Bone marrow (tissue), 2 donors: Measurements from ENCODE around the gene PROSER2.

Experiments used
- DNase-seq, 2 donors: peaks; one replicate each; lab custom pipeline; 2025; lab: John Stamatoyannopoulos, UW

PROSER2 gene, protein sequence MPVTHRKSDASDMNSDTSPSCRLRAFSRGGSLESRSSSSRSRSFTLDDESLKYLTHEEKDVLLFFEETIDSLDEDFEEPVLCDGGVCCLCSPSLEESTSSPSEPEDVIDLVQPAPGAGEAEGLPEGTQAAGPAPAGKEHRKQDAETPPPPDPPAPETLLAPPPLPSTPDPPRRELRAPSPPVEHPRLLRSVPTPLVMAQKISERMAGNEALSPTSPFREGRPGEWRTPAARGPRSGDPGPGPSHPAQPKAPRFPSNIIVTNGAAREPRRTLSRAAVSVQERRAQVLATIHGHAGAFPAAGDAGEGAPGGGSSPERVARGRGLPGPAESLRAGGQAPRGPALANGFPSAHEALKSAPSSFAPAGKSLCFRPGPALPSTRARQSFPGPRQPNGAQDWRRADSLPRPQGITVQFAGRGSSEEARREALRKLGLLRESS

DNA sequence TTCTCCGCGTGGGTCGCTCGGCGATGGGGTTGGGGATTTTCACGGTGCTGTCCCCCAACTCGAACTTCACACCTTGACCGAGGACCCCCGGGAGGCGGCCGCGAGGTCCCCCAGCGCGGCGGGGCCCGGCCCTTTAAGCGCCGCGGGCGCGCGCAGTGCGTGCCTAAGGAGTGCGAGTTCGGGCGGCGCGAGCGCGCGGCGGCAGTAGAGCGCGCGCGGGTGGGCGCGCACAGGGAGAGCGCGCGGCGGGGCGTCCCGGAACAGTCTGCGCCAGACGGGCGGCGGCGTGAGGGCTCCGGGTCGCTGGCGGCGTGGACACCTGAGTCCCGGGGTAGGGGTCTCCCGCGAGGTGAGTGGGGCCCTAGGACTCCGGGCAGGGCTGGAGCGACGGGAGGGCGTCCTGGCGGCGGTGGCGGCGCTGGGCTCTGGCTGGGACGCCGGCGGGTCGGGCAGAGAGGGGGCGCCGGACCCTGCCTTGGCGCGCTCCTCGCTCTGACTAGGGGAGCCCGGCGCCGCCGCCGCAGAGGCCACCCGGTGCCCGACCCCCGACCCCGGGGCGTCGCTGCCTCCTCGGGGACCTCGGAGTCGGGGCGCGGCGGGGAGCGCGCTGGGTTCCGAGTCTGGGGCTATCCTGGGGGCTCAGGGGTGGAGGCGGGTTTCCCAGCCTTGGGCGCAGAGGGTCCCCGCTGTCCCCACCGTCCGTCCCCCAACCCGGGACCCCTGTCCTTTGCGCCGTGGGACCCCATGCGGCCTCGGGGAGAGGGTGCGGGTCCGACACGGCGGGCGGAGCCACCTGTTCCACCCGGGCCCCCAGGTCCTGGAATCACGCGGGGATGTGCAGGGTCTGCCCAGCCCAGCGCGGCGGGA is at the start of gene PROSER2:
TSS of gene PROSER2 (plus strand) at position 235 of the 867 bp plus-strand sequence. CDS start 28,722 bp downstream, outside the sequence.
- DNase-seq: peak in 1 of 2 donors; percentile 11

DNA sequence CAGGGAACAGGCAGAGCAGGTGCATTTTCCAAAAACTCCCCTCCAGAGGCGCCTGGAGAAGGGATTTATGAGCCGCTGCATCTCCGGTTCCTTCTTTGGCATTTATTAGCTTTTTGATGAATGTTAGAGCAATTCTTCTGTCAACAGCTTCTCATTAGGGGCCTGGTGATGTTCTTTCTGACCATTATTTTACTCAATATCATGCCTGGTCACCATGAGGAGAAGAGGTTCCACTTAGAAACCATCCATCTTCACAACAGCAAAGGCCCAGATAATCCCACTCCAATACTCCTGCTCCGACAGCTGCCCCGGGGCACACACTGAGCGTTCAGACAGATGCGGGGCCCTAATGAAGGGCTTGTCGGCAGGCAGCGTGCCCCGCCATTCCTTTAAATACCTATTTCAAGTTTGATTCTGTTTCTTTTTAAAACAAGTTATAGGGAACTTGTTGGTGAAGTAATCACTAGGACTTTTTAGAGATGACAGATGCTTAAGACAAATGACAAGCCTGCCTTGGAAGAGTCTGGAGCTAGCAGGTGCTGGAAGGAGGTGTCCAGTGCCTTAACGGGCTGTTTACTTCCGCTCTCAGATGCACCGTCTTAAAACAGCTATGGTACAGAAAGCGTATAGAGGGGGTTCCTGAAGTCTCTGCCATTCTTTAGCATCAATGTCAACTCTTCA is 49.3 kb upstream of the PROSER2 start:
- DNase-seq: no peak

DNA sequence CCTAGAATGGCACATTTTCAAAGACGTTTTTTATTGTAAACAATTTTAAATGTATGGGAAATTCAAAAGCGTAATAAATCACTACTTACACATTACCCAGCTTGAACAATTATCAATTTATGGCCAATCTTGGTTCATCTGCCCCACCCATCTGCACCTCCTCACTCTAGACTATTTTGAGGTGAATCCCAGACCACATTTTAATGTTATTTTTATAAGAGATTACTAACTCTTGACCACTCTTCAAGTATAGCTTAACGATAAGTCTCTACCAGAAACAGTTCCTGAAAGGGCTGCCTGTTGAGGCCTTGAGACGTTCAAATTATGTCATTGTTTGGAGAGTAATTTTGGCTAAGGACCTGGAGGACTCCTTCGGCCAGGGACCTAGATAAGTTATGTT is 47.7 kb upstream of the PROSER2 start:
- DNase-seq: no peak

DNA sequence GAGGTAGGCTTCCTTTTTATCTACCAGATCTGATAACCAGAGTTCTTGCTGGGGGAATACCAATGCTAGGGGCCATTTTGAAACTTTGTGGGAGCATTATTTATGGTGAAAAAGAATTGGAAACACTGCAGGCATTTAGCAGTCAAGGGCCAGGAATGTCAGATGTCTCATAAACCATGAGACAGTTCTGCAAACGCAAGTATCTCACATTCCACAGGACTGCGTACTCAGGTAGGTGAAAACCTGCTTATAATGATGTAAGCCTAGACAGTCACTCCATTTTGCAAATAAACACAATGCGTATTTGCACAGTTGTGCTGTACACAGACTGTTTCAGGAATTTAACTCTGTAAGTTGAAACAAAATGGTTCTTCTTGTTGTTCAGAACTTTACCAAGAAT is 47.1 kb upstream of the PROSER2 start:
- no peak for DNase-seq

DNA sequence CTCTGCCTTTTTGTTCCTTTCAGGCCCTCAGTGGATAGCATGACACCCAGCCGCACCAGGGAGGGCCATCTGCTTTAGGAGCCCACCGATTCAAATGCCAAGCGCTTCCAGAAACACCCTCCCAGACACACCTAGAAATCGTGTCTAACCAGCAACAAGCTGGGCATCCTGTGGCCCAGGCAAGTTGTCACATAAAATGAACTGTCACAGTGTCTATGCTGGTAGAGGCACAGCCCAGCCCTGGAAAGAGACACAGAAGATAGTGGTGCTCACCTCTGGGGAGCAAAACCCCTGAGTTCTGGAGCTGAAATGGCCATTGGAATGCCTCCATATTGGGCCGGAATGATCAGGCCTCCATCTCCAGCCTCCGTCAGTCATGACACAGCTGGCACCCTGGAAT is 42.0 kb upstream of the PROSER2 start:
- no peak for DNase-seq

DNA sequence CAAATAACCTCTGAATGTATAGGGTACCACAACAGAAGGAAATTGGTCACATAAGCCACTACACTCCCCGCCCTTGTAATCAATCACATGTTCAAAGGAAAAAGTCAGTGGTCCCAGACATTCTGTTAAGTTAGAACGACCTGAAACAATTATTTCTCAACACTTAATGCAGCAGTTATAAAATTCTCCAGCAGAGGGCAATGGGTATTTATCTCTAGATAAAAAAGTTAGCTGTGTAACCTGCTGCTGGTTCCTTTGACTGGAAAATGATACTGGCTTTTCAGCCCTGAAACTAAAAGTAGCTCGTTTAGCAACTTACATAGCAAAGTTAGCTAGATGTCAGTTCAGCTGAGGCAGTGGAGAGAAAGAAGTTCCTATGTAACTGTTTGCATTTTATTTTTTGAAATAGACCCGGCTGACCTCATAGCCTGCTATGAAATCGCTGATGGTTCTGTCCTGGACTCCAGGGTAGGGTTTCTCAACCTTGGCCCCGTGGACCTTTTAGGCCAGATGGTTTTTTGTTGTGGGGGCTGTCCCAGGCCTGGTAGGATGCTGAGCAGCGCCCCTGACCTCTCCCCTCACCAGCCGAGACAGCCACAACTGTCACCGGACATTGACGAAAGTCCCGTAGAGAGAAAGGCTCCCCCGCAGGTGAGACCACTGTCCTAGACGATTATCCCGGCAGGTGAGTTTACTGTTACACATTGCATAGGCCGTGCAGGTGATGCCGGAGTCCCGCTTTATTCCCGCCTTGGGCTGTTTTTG is 40.2 kb upstream of the PROSER2 start:
- DNase-seq: peak in 1 of 2 donors; percentile 79

DNA sequence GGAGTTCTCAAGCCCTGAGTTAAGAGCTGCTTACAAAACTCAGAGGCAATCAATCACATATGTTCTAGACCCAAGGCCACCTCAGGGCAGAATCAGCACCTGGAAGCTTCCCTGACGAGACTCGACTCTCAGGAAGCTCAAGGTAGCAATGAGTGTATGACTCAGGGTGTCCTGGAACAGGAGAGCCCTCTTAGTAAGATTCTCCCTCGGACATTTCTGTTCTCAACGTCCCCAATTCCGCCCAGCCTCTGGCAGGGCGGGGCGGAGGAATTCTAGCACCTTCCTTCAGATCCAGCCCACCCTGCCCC is 39.6 kb upstream of the PROSER2 start:
- DNase-seq: no peak

DNA sequence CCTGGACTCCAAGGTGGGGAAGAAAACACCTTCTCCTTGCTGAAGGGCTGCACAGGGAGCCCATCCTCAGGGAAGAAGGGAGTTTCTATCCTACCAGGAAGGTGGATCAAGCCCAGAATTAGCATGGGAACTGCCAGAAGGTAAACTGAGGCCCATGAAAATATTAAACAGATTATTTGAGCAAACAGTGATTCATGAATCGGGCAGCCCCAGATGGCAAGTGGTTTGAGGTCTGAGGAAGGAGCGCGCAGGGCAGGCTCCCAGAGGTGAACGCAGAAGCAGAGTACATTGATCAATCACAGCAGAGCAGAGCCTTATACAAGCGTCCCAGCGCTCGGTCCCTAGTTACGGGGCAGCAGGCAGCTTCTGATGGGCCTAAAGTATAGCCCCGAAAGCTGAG is 35.8 kb upstream of the PROSER2 start:
- DNase-seq: no peak

DNA sequence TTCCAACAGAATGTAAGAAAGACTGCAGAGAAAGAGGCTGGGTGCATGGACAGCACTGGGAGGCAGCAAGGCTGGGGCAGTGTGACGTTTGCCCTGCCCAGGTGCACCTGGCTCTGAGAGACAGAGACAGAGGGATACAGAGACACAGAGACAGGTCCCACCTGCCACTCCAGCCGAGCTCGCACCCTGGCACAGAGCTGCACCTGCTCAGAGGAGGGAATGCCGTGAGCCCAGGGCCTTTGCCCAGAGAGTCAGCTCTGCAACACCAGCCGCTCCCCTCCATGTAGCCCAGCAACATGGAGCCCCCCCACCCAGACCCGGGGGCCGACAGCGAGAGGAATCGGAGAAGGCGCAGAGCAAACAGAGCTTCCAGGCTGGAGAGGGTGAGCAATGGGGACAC is 35.3 kb upstream of the PROSER2 start:
- DNase-seq: no peak

DNA sequence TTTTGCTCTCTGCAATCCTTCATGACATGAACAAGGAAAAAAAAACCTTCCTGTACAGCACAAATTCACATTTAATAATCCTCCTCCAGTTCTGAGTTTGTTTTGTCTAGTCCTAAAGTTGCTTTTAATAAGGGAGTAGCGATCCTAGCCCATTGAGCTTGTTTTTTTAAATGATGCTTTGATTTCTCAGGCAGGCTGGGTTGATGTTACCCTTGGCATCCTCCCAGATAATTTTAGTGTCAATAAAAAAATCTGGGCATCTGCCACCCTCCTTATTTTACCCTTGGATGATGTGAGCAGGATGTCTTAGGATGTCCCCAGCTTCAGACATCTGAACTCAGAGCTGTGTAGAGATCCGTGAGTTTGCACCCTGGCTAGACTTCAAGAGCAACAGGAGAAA is 33.9 kb upstream of the PROSER2 start:
- DNase-seq: no peak

DNA sequence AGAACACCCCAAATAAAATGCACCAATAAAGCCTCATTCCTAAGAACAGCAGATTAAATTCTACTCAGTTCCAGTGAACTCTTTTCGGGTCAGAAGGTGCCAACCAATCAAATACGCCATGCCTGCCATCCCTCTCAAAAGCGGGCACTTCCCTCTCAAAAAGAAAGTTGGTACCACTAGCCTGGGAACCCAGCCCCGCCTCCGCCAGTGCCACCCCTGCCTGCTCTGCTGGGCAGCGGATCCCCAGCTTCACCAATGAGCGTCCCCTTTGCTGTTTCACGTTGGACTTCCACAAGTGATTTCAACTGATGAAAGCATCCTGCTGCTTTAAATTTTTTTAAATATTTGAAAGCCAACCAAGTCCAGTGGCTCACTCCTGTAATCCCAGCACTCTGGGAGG is 33.2 kb upstream of the PROSER2 start:
- no peak for DNase-seq

DNA sequence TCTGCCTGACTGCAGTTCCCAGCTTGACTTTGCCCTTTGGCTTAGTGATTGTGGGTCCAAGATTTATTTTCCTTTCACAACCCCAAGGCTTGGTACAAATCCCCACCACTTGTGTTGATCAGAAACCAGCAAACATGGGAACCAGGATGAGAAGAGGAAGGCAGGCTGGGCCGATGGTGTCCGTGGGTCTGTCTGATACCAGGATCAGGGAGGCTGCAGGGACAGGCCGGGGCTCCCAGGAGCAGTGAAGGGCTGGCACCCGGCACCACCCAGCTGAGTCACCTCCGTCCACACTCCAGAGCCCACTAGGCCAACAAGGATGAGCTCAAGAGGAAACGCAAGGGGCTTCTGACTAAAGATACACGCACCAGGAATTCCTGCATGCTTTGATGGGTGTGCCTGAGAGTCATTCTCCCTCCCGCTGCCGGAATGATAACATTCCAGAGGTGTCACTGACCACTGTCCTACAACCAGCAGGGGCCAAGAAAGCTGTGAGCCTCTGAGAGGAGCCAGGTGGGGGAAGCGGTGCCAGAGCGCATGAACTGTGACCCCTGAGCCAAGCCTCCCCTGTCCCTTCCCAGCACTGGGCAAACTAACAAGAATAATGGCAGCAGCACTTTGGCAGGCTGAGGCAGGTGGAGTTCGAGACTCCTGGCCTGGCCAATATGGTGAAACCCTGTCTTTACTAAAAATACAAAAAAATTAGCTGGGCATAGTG is 29.2 kb upstream of the PROSER2 start:
- no peak for DNase-seq

DNA sequence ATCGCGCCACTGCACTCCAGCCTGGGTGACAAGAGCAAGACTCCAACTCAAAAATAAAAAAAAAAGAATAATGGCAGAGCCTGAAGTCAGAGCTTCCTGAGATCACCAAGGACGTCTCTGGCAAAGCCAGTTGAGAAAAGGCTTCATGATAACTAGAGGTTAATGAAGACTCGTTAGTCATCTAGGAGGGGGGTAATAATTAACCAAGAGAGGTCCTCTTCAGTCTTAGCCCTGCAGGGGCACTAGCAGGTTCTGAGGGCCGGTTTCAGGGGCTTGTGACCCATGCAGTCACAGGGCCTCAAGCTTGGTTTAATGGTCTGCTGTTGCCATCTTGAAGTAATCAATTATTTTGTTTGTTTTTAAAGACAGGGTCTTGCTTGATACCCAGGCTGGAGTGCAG is 28.6 kb upstream of the PROSER2 start:
- no peak for DNase-seq

DNA sequence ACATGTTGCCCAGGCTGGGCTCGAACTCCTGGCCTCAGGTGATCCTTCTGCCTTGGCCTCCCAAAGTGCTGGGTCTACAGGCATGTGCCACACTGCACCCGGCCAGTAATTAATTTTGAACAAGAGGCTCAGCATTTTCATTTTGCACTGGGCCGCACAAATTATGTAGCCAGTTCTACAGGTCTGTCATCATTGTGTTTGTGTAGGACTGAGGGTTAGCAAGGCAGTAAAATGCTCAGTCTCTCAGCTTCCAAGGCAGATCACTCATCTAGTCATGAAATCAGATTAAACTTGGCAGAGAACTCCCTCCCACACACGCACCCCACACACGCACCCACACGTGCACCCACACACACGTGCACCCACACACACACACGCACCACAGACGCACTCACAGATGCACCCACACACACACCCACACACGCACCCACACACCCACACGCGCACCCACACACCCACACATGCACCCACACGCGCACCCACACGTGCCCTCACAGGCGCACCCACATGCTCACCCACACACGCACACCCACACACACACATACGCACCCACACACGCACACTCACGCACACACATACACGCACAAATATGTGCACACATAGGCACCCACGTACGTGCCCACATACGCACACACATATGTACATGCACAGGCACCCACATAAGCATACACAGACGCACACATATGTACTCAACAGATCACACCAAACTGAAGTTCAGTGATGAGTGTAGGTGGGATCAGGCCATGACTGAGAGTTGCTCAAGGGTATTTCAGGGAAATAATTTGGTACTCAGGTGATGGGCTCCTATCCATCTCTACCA is 27.8 kb upstream of the PROSER2 start:
- no peak for DNase-seq

DNA sequence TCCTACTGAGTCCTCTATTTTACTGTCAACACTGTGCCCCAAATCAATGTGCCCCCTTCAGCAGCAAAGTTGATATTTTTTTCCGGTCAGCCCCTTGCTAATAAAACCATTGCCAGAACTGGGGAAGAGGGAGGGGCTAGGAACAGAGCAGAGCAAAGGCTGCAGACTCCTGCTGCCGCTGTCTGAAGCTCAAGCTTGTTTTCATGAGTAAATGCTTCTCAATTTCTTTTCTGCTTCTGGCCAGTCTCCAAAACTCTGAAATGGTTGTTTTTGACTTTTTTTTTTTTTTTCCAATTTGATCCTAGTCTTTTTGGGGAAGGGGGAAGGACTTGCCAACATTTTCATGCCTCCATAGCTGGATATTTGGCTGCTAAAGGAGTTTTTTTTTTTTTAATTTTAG is 26.7 kb upstream of the PROSER2 start:
- DNase-seq: no peak

DNA sequence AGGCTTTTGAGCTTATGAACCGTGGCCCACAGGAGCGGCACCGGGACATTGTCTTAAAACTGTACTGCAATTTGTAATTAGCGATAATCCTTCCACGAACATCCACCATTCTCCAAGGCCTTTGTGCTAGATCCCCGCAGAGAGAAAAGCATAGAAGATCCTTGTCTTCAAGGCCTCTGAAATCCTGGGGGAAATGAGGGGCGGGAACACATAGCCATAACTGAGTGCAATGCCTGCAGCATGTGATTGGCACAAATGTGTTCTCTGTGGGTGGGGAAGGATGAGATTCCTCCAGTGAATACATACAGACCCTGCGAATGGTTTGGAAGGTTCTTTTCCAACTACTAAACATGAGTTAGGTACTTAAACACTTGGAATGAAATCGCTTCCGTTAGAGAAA is 25.9 kb upstream of the PROSER2 start:
- DNase-seq: no peak

DNA sequence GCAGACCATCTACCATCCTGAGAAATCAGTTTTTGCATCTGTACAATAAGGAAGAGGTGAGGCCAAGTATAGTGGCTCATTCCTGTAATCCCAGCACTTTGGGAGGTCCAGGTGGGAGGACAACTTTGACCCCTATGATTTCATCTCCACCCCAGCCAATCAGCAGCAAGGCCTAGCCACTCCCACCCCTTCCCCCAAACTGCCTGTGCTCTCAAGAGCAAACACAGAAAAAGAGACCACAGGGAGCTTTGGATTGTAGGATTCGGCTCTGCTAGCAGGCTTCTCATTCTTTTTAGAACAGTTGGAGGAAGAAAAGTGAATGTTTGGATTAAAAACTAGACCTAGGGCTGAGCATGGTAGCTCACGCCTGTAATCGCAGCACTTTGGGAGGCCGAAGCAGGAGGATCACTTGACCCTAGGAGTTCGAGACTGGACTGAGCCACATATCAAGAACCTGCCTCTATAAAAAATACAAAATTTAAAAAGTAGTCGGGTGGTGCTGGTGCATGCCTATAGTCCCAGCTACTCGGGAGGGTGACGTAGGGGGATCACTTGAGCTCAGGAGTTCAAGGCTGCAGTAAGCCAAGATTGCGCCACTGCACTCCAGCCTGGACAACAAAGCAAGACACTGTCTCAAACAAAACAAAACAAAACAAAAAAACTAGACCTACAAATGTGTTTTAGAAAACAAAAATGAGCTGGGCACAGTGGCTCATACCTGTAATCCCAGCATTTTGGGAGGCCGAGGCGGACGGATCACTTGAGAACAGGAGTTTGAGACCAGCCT is 25.1 kb upstream of the PROSER2 start:
- no peak for DNase-seq

DNA sequence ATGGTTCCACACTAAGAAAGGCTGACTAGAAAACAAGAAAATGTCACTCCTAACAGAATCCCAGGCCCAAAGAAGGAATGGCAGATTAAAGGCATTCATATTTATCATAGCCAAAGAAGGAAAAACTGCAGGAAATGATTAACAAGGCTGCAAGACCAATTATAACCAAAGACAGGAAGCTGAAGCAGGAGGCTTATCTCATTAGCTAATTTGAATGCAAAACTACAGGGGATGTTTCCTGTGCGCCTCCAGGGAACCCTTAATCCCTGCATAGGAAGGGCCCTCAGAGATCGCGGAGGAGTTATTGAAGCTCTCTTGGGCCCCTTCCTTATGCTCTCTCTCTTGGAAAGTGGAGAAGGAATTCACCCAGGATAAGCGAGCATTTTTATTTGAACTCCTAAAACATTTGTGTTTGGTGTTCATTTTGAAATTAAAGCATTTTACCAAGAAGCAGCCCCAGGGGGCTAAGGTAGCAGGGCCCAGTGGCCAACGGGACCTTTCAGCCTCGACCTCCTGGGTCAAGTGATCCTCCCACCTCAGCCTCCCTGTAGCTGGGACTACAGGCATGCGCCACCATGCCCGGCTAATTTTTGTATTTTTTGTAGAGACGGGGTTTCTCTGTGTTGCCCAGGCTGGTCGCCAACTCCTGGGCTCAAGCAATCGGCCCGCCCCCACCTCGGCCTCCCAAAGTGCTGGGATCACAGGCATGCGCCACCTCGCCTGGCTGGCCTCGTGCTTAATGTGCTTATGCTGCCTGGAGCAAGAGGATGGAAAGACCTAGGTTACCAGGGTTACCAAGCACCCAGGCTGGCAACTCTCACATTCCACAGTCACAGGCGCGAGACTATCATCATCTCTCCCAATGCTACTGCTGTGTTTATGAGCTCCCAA is 24.1 kb upstream of the PROSER2 start:
- DNase-seq: peak in 1 of 2 donors; percentile 83

DNA sequence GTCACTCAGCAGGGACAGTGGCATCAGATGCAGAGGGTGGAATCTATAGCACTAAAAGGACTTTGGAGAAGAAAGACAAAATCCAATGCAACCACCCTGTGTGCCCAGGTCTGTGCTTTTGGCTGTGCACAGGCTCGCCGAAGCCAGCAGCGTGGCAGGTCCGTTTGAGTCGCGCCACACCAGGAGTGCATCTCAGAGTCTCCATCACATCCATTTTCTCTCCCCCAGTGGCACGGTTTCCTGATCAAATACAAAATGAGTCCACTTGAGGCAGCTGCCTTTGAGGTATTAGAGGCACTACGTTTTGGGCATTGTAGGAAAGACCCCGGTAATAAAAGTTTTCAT is 23.4 kb upstream of the PROSER2 start:
- DNase-seq: no peak
